ENCODE measurements around the gene CENPQ.

GRCh38 chr6:49541936-49542335 lies 78.8 kb downstream of the CENPQ start:
- no peak for TF ChIP-seq REST (IDR thresholded peaks at IDR 0.05; ENCODE audit: low read depth)
- TF ChIP-seq EP300 (IDR thresholded peaks at IDR 0.05; ENCODE audit: borderline replicate concordance): no peak
- no peak for TF ChIP-seq TCF12 (IDR thresholded peaks at IDR 0.05; ENCODE audit: low read depth)
- no peak for TF ChIP-seq CEBPB (IDR thresholded peaks at IDR 0.05)
- TF ChIP-seq, protein P1, sequence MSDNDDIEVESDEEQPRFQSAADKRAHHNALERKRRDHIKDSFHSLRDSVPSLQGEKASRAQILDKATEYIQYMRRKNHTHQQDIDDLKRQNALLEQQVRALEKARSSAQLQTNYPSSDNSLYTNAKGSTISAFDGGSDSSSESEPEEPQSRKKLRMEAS (IDR thresholded peaks at IDR 0.05): no peak
- TF ChIP-seq TEAD4 (IDR thresholded peaks at IDR 0.05): no peak
- TF ChIP-seq ZBTB7A (IDR thresholded peaks at IDR 0.05; ENCODE audit: low read depth): no peak
- TF ChIP-seq TAF1 (IDR thresholded peaks at IDR 0.05; ENCODE audit: low read depth): no peak
- no peak for TF ChIP-seq FOXM1 (IDR thresholded peaks at IDR 0.05; ENCODE audit: borderline replicate concordance, low read depth)
